Measurements from ENCODE around the gene IQCE. TPM values are rescaled to one million over a fixed set of nuclear protein-coding genes. Genes with fewer than 3 reads are reported as not detected.
A peak's percentile ranks its signal among the peaks of the same experiment; 100 is the strongest.
"Not testable (repeated sequence)": the region's sequence is repeated elsewhere in the genome, so short reads cannot be mapped to it uniquely, and the experiment has no call there.

The IQCE gene
- total RNA-seq, 1 donor from 2014 or later: 9.9 TPM

GRCh38 chr7:2542916-2543871 lies 15.6 kb upstream of the IQCE start:
- intact Hi-C loops (cut with DNase I): no loop called here
- DNase-seq (peak; percentile 37), ATAC-seq (ENCODE audit: poor library complexity) (no peak)

GRCh38 chr7:2544541-2545188 lies 14.1 kb upstream of the IQCE start:
- peak; percentile 32 for DNase-seq
- intact Hi-C loops (cut with DNase I): no loop called here
- ATAC-seq (ENCODE audit: poor library complexity): no peak

DNA sequence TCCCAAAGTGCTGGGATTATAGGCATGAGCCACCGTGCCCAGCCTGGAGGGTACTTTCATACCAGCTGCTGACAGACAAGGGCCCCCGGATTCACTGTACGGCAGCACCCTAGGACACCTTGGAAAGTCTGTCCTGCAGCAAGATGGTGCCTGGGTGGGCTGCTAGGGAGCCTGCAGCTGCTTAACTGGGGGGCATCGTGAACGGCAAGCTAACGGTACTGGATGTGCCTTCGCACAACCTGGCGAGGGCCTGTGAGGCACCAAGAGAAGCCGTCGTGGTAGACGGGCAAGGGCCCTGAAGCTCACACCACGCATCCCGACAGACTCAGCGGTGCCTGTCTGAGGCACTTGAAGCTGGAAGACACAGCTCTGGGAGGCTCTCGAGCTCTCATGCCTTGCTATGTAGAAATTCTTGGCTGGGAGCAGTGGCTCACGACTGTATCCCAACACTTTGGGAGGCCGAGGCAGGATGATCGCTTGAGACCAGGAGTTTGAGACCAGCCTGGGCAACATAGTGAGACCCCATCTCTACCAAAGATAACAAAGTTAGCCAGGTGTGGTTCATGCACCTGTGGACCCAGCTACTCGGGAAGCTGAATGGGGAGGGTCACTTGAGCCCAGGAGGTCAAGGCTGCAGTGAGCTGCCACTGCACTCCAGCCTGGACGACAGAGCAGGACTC lies 12.9 kb upstream of the IQCE start:
- intact Hi-C loops (cut with DNase I): no loop called here
- ATAC-seq (ENCODE audit: poor library complexity): no peak
- peak; percentile 15 for DNase-seq

DNA sequence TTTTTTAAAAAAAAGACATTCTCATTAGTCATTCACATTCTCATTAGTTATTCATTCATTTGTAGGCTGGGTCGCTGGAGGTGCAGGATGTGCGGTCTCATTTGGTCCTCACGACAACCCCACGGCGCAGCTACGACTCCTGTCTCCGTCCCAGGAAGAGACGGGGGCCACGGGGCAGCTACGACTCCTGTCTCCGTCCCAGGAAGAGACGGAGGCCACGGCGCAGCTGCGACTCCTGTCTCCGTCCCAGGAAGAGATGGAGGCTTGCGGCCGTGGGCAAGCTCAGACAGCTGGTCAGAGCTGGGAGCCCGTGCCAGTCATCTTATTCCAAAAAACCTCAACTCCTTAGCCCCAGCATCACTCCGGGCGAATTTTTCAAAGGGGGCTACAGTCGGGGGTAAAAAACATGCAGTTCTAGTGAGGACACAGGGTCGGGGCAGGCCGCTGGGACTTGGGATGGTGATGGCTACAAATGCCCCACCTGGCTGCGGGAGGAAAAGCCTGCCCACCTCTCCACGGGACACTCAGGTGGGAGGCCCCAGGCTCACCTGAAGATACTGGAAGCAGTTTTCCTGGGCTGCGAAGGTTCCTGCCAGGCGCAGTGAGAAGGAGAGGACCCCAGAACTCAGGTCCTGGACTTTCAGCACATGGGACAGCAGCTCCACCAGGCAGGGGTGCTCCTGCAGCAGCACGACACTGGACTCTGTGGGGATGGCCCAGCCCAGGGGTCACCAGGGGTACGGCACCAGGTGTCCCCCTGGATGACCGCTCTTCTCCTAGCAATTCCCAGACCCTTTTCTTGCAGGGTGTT lies 11.8 kb upstream of the IQCE start:
- intact Hi-C loops (cut with DNase I): no loop called here
- ATAC-seq (ENCODE audit: poor library complexity) (no peak), DNase-seq (peak; percentile 27)

DNA sequence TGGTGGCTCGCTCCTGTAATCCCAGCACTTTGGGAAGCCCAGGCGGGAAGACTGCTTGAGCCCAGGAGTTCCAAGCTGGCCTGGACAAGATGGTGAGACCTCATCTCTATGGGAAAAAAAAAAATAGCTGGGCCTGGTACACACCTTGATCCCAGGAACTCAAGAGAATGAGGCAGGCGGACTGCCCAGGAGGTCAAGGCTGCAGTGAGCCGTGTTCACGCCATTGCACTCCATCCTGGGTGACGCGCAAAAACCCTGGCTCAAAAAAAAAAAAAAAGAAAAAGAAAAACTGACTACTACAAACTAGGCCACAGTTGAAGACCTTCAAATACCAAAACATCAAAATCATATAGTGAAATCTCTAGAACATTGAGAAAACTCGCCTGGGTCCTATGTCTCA lies 7.4 kb upstream of the IQCE start:
- intact Hi-C loops (cut with DNase I): no loop called here
- no peak for ATAC-seq (ENCODE audit: poor library complexity)
- peak; percentile 6 for DNase-seq

GRCh38 chr7:2553108-2553507 lies 5.7 kb upstream of the IQCE start:
- ATAC-seq (ENCODE audit: poor library complexity): no peak
- intact Hi-C loops (cut with DNase I): no loop called here
- DNase-seq: peak; percentile 10

DNA sequence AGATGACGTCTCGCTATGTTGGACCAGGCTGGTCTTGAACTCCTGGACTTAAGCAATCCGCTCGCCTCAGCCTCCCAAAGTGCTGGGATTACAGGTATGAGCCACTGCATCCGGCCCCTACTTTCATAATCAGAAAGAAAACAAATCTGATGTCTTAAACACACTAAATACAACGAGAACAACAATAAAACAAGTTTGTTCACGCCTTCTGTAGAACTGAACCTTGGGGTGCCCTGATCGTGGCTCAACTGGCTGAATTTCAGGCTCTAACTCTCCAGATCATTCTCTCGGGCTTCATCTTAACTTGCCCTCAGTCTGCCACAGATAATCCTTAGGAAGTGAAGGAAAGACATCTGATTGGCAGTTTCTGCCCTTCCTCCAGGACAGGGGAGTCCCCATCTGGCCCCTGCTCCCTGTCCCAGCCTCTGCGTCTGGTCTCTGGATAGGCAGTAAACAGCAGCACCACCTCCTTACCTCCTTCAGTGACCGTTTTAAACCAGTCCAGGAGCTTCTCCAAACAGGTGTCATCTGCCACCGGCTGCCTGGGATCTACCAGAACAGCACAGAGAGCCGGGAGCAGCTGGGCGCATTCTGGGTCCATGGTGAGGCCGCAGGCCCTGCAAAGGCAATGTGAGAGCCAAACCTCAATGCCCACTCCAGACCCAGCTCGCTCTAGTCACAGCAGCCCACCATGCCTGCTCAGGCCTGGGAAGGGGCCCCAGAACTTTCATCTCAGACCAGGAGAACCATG lies 4.8 kb upstream of the IQCE start:
- ATAC-seq (ENCODE audit: poor library complexity) (no peak), DNase-seq (peak; percentile 40)
- intact Hi-C loops (cut with DNase I): no loop called here

- ATAC-seq (ENCODE audit: poor library complexity): no peak
- DNase-seq: peak; percentile 37
- intact Hi-C loops (cut with DNase I): no loop called here
These were observed 4.1 kb upstream of the IQCE start for GRCh38 chr7:2554661-2555111.

GRCh38 chr7:2555121-2556052 lies 3.4 kb upstream of the IQCE start, which contains the start of gene BRAT1:
Gene BRAT1, minus strand, starts transcription at chr7:2555524. Its CDS starts 1,093 bp downstream, at chr7:2554431.
- DNase-seq: peak; percentile 99
- intact Hi-C loops (cut with DNase I): no loop called here
- ATAC-seq (ENCODE audit: poor library complexity): peak; percentile 94

DNA sequence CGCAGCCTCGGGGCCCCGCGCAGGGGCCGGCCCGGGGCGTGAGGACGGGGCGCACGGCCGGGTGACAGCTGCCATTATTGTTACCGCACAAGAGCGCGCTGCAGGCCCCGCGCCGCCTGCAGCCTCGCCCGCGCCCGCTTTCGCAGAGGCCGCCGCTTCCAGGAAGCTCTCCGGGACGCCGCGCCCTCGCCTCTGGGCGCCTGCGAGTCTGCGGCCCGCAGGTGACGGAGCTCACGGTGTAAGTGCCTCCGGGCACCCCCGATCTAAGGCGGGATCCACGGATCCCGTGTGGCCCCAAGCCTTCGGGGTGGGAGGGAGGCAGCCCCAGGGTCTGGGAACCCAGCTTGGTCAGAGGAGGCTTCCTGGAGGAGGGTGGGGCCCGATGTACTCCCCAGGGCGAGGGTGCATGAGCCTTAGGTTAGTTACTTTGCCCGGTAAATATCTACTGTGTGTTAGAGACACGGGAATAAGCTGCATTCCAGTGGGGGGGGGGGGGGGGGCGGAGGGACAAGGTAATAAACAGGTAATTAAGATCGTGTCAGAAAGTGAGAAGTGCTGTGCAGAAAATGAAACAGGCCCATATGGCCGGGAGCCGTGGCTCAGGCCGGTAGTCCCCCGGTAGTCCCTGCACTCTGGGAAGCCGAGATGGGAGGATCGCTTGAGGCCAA lies 638 bp downstream of the IQCE start:
- ATAC-seq (ENCODE audit: poor library complexity): no peak
- intact Hi-C loops (cut with DNase I): no loop called here

GRCh38 chr7:2563955-2564354 lies 5.2 kb downstream of the IQCE start:
- ATAC-seq (ENCODE audit: poor library complexity); intact Hi-C loops (cut with DNase I); DNase-seq: not testable (repeated sequence)

More for the DNA sequence above, 638 bp downstream of the IQCE start:
- DNase-seq: no peak

DNA sequence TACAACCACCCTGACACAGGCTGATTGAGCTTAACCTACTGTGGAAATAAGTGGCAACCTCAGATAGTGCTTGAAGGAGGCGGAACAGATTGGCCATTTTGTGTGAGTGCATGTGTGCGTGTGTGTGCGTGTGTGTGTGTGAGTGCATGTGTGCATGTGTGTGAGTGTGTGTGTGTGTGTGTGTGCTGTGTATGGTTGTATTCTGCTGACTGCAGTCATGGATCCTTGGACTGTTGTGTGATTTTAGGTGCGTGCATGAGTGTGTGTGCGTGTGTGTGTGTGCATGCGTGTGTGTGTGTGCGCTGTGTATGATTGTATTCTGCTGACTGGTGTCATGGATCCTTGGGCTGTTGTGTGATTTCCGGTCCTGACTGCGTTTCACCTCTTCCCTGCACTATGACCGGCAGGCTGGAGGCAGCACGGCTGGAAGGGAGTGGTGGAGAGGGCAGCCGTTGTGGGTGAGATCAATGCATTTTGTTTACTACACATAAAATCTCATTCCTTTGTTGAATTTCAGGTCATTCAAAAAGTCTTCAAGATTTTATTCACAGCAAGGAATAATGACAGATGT lies 6.3 kb downstream of the IQCE start:
- intact Hi-C loops (cut with DNase I): no loop called here

DNA sequence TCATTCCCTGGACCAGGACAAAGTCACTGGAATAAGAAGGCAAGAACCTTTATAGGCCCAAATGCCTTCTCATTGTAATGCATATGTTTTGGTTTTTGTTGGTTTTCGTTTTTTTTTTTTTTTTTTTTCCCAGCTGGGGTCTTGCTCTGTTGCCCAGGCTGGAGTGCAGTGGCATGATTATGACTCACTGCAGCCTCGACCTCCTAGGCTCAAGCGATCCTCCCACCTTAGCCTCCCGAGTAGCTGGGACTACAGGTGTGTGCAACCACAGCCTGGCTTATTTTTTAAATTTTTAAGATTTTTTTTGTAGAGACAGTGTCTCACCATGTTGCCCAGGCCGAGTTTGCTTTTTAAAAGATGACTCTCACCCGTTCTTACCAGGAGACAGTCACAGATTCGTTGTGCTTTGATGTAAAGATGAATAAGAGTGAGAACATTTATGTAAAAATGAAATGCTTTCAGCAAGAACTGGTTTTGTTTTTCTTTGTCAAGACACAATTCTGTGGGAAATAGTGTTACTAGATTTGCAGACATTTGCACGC lies 7.6 kb downstream of the IQCE start:
- intact Hi-C loops (cut with DNase I): loop anchor here (2.0 kb wide), 1 partner anchor 114 kb away; no protein-coding TSS in a partner anchor
- ATAC-seq (ENCODE audit: poor library complexity): no peak
- no peak for DNase-seq

More for the DNA sequence above, 6.3 kb downstream of the IQCE start:
- peak; percentile 8 for DNase-seq
- no peak for ATAC-seq (ENCODE audit: poor library complexity)

DNA sequence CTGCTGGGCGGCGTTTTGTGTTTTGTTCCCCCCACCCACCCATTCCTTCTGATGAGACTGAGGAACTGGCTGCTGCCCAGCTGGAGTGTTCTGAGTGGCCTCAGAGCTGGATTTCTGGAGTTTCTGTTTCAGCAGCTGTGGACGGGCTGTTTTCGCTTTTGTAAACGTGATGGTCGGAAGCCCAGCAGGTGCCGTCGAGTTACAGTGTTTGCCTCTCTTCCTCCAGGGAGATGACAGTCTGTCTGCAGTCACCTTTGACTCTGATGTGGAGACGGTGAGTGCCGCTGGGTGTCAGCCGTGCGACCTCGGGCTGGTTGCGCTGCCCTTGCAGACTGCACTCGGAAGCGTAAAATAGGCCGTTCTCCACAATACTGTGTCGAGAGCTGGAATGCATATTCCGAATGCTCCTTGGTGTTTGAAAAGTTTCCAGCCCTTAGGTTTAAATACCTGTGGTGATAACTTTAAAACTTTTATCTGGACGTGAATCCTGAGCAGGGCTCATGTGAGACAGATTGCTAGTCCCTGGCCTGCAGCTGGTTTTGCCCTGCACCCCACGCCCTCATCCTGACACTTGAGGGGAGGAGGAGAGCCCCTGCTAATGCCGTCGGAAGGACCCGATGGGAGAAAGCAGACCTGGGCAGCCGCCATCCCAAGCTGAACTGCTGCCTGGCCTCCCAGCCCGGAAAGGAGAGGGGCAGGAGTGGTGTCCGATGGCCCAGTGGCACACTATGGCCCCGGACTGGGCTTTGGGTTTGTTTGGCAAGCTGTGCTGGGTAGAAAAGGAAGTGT lies 8.3 kb downstream of the IQCE start:
- ATAC-seq (ENCODE audit: poor library complexity) (peak; percentile 90), DNase-seq (no peak)
- intact Hi-C loops (cut with DNase I): loop anchor here (2.0 kb wide), 1 partner anchor 114 kb away; no protein-coding TSS in a partner anchor

All from Right ventricle myocardium superior (tissue), 1 donor.